ENCODE data around the gene PTPRQ. TPM values are rescaled to one million over a fixed set of nuclear protein-coding genes. Genes with fewer than 3 reads are reported as not detected.
"Not testable (repeated sequence)": the region's sequence is repeated elsewhere in the genome, so short reads cannot be mapped to it uniquely, and the experiment has no call there.

PTPRQ gene
- total and polyA plus RNA-seq, 2 experiments from 2014 or later: 0.11 to 0.18 TPM

DNA sequence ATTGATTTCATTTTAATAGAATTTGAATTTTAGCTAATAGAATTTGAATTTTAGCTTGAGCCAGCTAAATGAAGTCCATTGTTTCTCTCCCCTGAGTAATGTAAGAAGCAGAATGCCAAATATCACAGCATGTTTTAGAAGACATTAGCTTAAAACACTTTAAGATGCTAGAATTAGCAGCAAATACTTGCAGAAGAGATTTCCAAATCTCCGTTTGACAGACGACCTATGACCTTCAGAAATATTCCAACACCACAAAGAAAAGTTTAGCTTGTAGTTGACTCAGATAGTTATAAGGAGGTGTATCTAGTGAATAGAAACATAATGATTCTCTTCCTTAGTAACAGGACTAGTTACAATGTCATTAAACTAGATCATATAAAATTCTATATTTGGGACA is 211.7 kb downstream of the PTPRQ start:
- Histone ChIP-seq H3K79me2 (ENCODE audit: insufficient read depth) (no peaks in the 10 kb centered on the region), H3K4me2 (ENCODE audit: unreplicated experiment) (no peak overlapping the region), H3K9me3 (ENCODE audit: low read depth) (no peaks in the 10 kb centered on the region), H3K9ac (no peak overlapping the region), H3K4me3 (no peak overlapping the region), H3F3A (ENCODE audit: insufficient read depth) (no peaks in the 10 kb centered on the region), H3K27ac (no peak overlapping the region), H4K20me1 (ENCODE audit: insufficient read depth) (no peaks in the 10 kb centered on the region), H2AFZ (no peak overlapping the region), H3K9me2 (ENCODE audit: insufficient read depth) (no peaks in the 10 kb centered on the region), H3K27me3 (replicated peaks; ENCODE audit: insufficient read depth) (no peaks in the 10 kb centered on the region), H3K36me3 (ENCODE audit: low read depth) (no peaks in the 10 kb centered on the region), H3K4me1 (ENCODE audit: insufficient read depth) (no peaks in the 10 kb centered on the region)
- no peak for TF ChIP-seq EZH2phosphoT487 (IDR thresholded peaks at IDR 0.05; ENCODE audit: insufficient read depth, low read depth)
- TF ChIP-seq EZH2 (IDR thresholded peaks at IDR 0.05; ENCODE audit: insufficient read depth, poor library complexity, severe bottlenecking): no peak
- 21 to 22% methylated on average over 2 of the region's 2 CpGs for WGBS, 2 experiments (ENCODE audit: low coverage in 1 of 2, low lambda C conversion rate in 2 of 2, missing lambda C conversion rate in 2 of 2)
- peak; percentile 7 for DNase-seq
- in situ Hi-C loops (cut with MboI): no loop called here

DNA sequence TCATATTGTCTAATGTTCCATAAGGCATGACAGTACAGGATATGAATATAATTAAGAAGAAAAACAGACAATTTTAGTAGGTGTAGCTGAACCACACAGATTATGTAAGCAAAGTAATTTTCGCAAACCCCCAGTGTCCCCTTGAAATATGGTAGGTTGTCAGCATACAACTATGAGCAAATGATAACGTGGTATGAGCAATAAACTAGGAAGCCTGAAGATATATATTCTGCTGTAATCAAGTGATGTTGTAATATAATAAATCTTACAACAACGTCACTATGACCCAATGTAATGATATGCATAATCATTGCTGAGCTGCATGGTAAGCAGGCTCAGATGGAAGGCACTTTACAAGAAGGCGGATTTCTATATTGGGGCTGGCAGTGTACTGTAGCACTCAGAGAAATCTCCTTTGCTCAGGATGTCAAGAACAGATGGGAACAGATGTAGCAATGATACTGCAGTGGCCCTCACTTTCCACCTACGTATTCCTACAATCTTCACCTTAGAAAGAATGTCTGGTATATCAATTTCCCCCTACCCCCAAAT is 215.6 kb downstream of the PTPRQ start:
- no peaks in the 10 kb centered on the region for H3K4me1 ChIP-seq (ENCODE audit: insufficient read depth)
- H2AFZ ChIP-seq: no peak overlapping the region
- no peak for TF ChIP-seq EZH2 (IDR thresholded peaks at IDR 0.05; ENCODE audit: insufficient read depth, poor library complexity, severe bottlenecking)
- TF ChIP-seq EZH2phosphoT487 (IDR thresholded peaks at IDR 0.05; ENCODE audit: insufficient read depth, low read depth): no peak
- H3F3A ChIP-seq (ENCODE audit: insufficient read depth): no peaks in the 10 kb centered on the region
- in situ Hi-C loops (cut with MboI): no loop called here
- no peaks in the 10 kb centered on the region for H4K20me1 ChIP-seq (ENCODE audit: insufficient read depth)
- no peak overlapping the region for H3K4me3 ChIP-seq
- DNase-seq: no peak
- H3K27me3 ChIP-seq (replicated peaks; ENCODE audit: insufficient read depth): no peaks in the 10 kb centered on the region
- H3K4me2 ChIP-seq (ENCODE audit: unreplicated experiment): no peak overlapping the region
- no peaks in the 10 kb centered on the region for H3K79me2 ChIP-seq (ENCODE audit: insufficient read depth)
- 64 to 68% methylated on average over 5 of the region's 5 CpGs for WGBS, 2 experiments (ENCODE audit: low coverage in 1 of 2, low lambda C conversion rate in 2 of 2, missing lambda C conversion rate in 2 of 2)
- H3K9ac ChIP-seq: no peak overlapping the region
- no peaks in the 10 kb centered on the region for H3K9me2 ChIP-seq (ENCODE audit: insufficient read depth)
- no peak overlapping the region for H3K27ac ChIP-seq
- H3K36me3 ChIP-seq (ENCODE audit: low read depth): no peaks in the 10 kb centered on the region
- H3K9me3 ChIP-seq (ENCODE audit: low read depth): no peaks in the 10 kb centered on the region

DNA sequence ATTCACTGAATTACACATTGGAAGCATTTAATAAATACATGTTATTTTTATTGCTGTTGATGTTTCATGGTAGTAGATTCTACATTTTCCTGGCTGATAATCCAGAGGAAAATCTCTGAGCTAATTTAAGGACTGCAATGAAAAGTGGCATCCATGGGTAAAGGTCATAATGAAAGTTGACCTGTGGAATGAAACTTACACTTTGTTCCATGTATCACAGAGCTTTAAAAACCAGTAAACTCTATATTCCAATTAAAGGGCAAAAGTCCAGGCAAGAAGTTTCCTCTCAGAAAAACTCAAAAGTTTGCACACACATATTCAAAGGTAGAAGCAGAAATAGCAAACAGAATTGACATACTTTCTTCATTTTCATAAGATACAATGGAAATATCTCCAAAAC is 218.6 kb downstream of the PTPRQ start:
- Histone ChIP-seq H3K9ac (no peak overlapping the region), H3K9me2 (ENCODE audit: insufficient read depth) (no peaks in the 10 kb centered on the region), H3F3A (ENCODE audit: insufficient read depth) (no peaks in the 10 kb centered on the region), H3K36me3 (ENCODE audit: low read depth) (no peaks in the 10 kb centered on the region), H3K4me3 (no peak overlapping the region), H3K27ac (no peak overlapping the region), H3K9me3 (ENCODE audit: low read depth) (no peaks in the 10 kb centered on the region), H3K79me2 (ENCODE audit: insufficient read depth) (no peaks in the 10 kb centered on the region), H4K20me1 (ENCODE audit: insufficient read depth) (no peaks in the 10 kb centered on the region), H3K4me1 (ENCODE audit: insufficient read depth) (no peaks in the 10 kb centered on the region), H2AFZ (no peak overlapping the region), H3K4me2 (ENCODE audit: unreplicated experiment) (no peak overlapping the region), H3K27me3 (replicated peaks; ENCODE audit: insufficient read depth) (no peaks in the 10 kb centered on the region)
- in situ Hi-C loops (cut with MboI): no loop called here
- no peak for DNase-seq
- TF ChIP-seq EZH2 (IDR thresholded peaks at IDR 0.05; ENCODE audit: insufficient read depth, poor library complexity, severe bottlenecking) (no peak), EZH2phosphoT487 (IDR thresholded peaks at IDR 0.05; ENCODE audit: insufficient read depth, low read depth) (no peak)

DNA sequence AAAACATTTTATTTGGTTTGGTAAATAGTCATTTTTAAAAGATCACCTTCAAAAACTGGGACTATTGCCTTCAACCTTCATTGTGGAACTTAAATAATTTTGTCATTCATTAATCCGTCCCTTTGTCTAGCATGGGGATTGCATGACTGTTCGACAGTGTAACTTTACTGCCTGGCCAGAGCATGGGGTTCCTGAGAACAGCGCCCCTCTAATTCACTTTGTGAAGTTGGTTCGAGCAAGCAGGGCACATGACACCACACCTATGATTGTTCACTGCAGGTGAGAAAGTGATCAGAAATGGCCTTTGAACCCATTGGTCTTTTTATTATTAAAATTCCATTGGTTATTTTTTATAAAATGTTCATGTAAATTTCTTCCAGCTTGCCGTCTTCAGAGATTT is 226.2 kb downstream of the PTPRQ start:
- in situ Hi-C loops (cut with MboI): no loop called here

DNA sequence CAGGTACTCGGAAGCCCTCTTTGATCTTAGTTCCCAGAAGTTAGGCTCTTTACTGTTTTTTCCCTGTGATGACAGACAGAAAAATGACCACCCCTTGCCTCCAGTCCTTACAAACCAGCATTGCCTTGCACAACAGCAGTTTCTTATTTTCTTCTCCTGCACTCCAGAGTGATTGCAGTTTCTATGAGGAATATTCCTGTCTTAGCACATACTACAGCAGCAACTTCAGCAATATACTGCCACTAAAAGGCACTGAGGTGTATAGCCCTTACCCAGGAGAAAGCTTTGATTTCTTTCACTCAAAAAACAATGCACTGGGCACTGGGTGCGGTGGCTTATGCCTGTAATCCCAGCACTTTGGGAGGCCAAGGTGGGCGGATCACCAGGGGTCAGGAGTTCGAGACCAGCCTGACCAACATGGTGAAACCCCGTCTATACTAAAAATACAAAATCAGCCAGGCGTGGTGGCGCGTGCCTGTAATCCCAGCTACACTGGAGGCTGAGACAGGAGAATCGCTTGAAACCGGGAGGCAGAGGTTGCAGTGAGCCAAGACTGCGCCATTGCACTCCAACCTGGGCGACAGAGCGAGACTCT is 232.1 kb downstream of the PTPRQ start:
- H3K27ac ChIP-seq; H2AFZ ChIP-seq; H3K9me2 ChIP-seq (ENCODE audit: insufficient read depth); H3K4me1 ChIP-seq (ENCODE audit: insufficient read depth); H3K4me2 ChIP-seq (ENCODE audit: unreplicated experiment); H3K79me2 ChIP-seq (ENCODE audit: insufficient read depth); DNase-seq; in situ Hi-C loops (cut with MboI); H3F3A ChIP-seq (ENCODE audit: insufficient read depth); H4K20me1 ChIP-seq (ENCODE audit: insufficient read depth); H3K9me3 ChIP-seq (ENCODE audit: low read depth); H3K36me3 ChIP-seq (ENCODE audit: low read depth); H3K4me3 ChIP-seq; H3K9ac ChIP-seq; H3K27me3 ChIP-seq (replicated peaks; ENCODE audit: insufficient read depth): not testable (repeated sequence)
- WGBS, 2 experiments (ENCODE audit: low coverage in 1 of 2, low lambda C conversion rate in 2 of 2, missing lambda C conversion rate in 2 of 2): 88 to 94% methylated on average over 13 of the region's 13 CpGs

More for the DNA sequence above, 226.2 kb downstream of the PTPRQ start:
- Histone ChIP-seq H3K9ac (no peak overlapping the region), H3K4me1 (ENCODE audit: insufficient read depth) (no peaks in the 10 kb centered on the region), H4K20me1 (ENCODE audit: insufficient read depth) (no peaks in the 10 kb centered on the region), H3K4me2 (ENCODE audit: unreplicated experiment) (no peak overlapping the region), H3K27ac (no peak overlapping the region), H3K79me2 (ENCODE audit: insufficient read depth) (no peaks in the 10 kb centered on the region), H3K27me3 (replicated peaks; ENCODE audit: insufficient read depth) (no peaks in the 10 kb centered on the region), H3K4me3 (no peak overlapping the region), H3F3A (ENCODE audit: insufficient read depth) (no peaks in the 10 kb centered on the region), H2AFZ (no peak overlapping the region), H3K9me2 (ENCODE audit: insufficient read depth) (no peaks in the 10 kb centered on the region), H3K36me3 (ENCODE audit: low read depth) (no peaks in the 10 kb centered on the region), H3K9me3 (ENCODE audit: low read depth) (no peaks in the 10 kb centered on the region)
- no peak for TF ChIP-seq EZH2phosphoT487 (IDR thresholded peaks at IDR 0.05; ENCODE audit: insufficient read depth, low read depth)
- no peak for TF ChIP-seq EZH2 (IDR thresholded peaks at IDR 0.05; ENCODE audit: insufficient read depth, poor library complexity, severe bottlenecking)
- no peak for DNase-seq
- WGBS, 2 experiments (ENCODE audit: low coverage in 1 of 2, low lambda C conversion rate in 2 of 2, missing lambda C conversion rate in 2 of 2): 65 to 67% methylated on average over 5 of the region's 5 CpGs

Data from GM23248 (cell line).